ENCODE measurements around the gene ZNF33B.
A peak's percentile ranks its signal among the peaks of the same experiment; 100 is the strongest.

ZNF33B gene

GRCh38 chr10:42645516-42645915 lies 7.1 kb upstream of the ZNF33B start:
- no peak for DNase-seq (ENCODE audit: low read depth, low spot score)
- no peaks in the 10 kb centered on the region for H3K27me3 ChIP-seq (ENCODE audit: control insufficient read depth, insufficient read depth, low read length)
- H3K4me1 ChIP-seq (ENCODE audit: control insufficient read depth, insufficient read depth, low read length): no peaks in the 10 kb centered on the region
- no peaks in the 10 kb centered on the region for H3K9me3 ChIP-seq (ENCODE audit: control insufficient read depth, insufficient read depth, low read length)
- no CpG with 5 or more reads among the region's 12 CpGs for WGBS (ENCODE audit: insufficient coverage, insufficient read length)
- no peak overlapping the region for H3K4me3 ChIP-seq (ENCODE audit: low read length)
- no peak overlapping the region for H3K27ac ChIP-seq (ENCODE audit: low read length)
- H3K36me3 ChIP-seq (ENCODE audit: control insufficient read depth, insufficient read depth, low read length): no peaks in the 10 kb centered on the region

GRCh38 chr10:42645103-42645502 lies 6.7 kb upstream of the ZNF33B start:
- H3K4me3 ChIP-seq (ENCODE audit: low read length): no peak overlapping the region
- no peak overlapping the region for H3K27ac ChIP-seq (ENCODE audit: low read length)
- no peaks in the 10 kb centered on the region for H3K4me1 ChIP-seq (ENCODE audit: control insufficient read depth, insufficient read depth, low read length)
- no peaks in the 10 kb centered on the region for H3K36me3 ChIP-seq (ENCODE audit: control insufficient read depth, insufficient read depth, low read length)
- no CpG with 5 or more reads among the region's 4 CpGs for WGBS (ENCODE audit: insufficient coverage, insufficient read length)
- DNase-seq (ENCODE audit: low read depth, low spot score): no peak
- no peaks in the 10 kb centered on the region for H3K9me3 ChIP-seq (ENCODE audit: control insufficient read depth, insufficient read depth, low read length)
- no peaks in the 10 kb centered on the region for H3K27me3 ChIP-seq (ENCODE audit: control insufficient read depth, insufficient read depth, low read length)

- no peaks in the 10 kb centered on the region for H3K4me1 ChIP-seq (ENCODE audit: control insufficient read depth, insufficient read depth, low read length)
- no peak overlapping the region for H3K4me3 ChIP-seq (ENCODE audit: low read length)
- no peaks in the 10 kb centered on the region for H3K36me3 ChIP-seq (ENCODE audit: control insufficient read depth, insufficient read depth, low read length)
- no CpG with 5 or more reads among the region's 8 CpGs for WGBS (ENCODE audit: insufficient coverage, insufficient read length)
- DNase-seq (ENCODE audit: low read depth, low spot score): no peak
- no peaks in the 10 kb centered on the region for H3K9me3 ChIP-seq (ENCODE audit: control insufficient read depth, insufficient read depth, low read length)
- no peaks in the 10 kb centered on the region for H3K27me3 ChIP-seq (ENCODE audit: control insufficient read depth, insufficient read depth, low read length)
- no peak overlapping the region for H3K27ac ChIP-seq (ENCODE audit: low read length)
Observed at GRCh38 chr10:42640610-42641229, 2.4 kb upstream of the ZNF33B start.

GRCh38 chr10:42638821-42639270 lies 476 bp upstream of the ZNF33B start:
- Histone ChIP-seq H3K9me3 (ENCODE audit: control insufficient read depth, insufficient read depth, low read length) (no peaks in the 10 kb centered on the region), H3K27me3 (ENCODE audit: control insufficient read depth, insufficient read depth, low read length) (no peaks in the 10 kb centered on the region), H3K27ac (ENCODE audit: low read length) (no peak overlapping the region), H3K4me1 (ENCODE audit: control insufficient read depth, insufficient read depth, low read length) (no peaks in the 10 kb centered on the region), H3K4me3 (ENCODE audit: low read length) (peak overlapping the region; percentile 77; the same call in 1 of the 2 replicates), H3K36me3 (ENCODE audit: control insufficient read depth, insufficient read depth, low read length) (no peaks in the 10 kb centered on the region)
- DNase-seq (ENCODE audit: low read depth, low spot score): no peak
- WGBS (ENCODE audit: insufficient coverage, insufficient read length): no CpG with 5 or more reads among the region's 6 CpGs

- H3K4me1 ChIP-seq (ENCODE audit: control insufficient read depth, insufficient read depth, low read length): no peaks in the 10 kb centered on the region
- WGBS (ENCODE audit: insufficient coverage, insufficient read length): no CpG with 5 or more reads among the region's 10 CpGs
- no peak for DNase-seq (ENCODE audit: low read depth, low spot score)
- H3K4me3 ChIP-seq (ENCODE audit: low read length): peak overlapping the region; percentile 77; the same call in 1 of the 2 replicates
- H3K36me3 ChIP-seq (ENCODE audit: control insufficient read depth, insufficient read depth, low read length): no peaks in the 10 kb centered on the region
- H3K9me3 ChIP-seq (ENCODE audit: control insufficient read depth, insufficient read depth, low read length): no peaks in the 10 kb centered on the region
- H3K27me3 ChIP-seq (ENCODE audit: control insufficient read depth, insufficient read depth, low read length): no peaks in the 10 kb centered on the region
- no peak overlapping the region for H3K27ac ChIP-seq (ENCODE audit: low read length)
Observed at GRCh38 chr10:42637648-42638054, 719 bp downstream of the ZNF33B start.

GRCh38 chr10:42637142-42637541 lies 1.2 kb downstream of the ZNF33B start:
- H3K27ac ChIP-seq (ENCODE audit: low read length): no peak overlapping the region

GRCh38 chr10:42635098-42635497 lies 3.3 kb downstream of the ZNF33B start:
- no peak overlapping the region for H3K4me3 ChIP-seq (ENCODE audit: low read length)
- H3K4me1 ChIP-seq (ENCODE audit: control insufficient read depth, insufficient read depth, low read length): no peaks in the 10 kb centered on the region
- DNase-seq (ENCODE audit: low read depth, low spot score): no peak
- H3K27ac ChIP-seq (ENCODE audit: low read length): no peak overlapping the region
- H3K27me3 ChIP-seq (ENCODE audit: control insufficient read depth, insufficient read depth, low read length): no peaks in the 10 kb centered on the region
- no peaks in the 10 kb centered on the region for H3K9me3 ChIP-seq (ENCODE audit: control insufficient read depth, insufficient read depth, low read length)
- no CpG with 5 or more reads among the region's 4 CpGs for WGBS (ENCODE audit: insufficient coverage, insufficient read length)
- no peaks in the 10 kb centered on the region; the same call in 1 of the 2 replicates for H3K36me3 ChIP-seq (ENCODE audit: control insufficient read depth, insufficient read depth, low read length)

More at GRCh38 chr10:42637142-42637541, 1.2 kb downstream of the ZNF33B start:
- no peak for DNase-seq (ENCODE audit: low read depth, low spot score)
- no peaks in the 10 kb centered on the region for H3K9me3 ChIP-seq (ENCODE audit: control insufficient read depth, insufficient read depth, low read length)
- no peak overlapping the region for H3K4me3 ChIP-seq (ENCODE audit: low read length)
- no peaks in the 10 kb centered on the region for H3K27me3 ChIP-seq (ENCODE audit: control insufficient read depth, insufficient read depth, low read length)
- no peaks in the 10 kb centered on the region for H3K36me3 ChIP-seq (ENCODE audit: control insufficient read depth, insufficient read depth, low read length)
- no CpG with 5 or more reads among the region's 3 CpGs for WGBS (ENCODE audit: insufficient coverage, insufficient read length)
- H3K4me1 ChIP-seq (ENCODE audit: control insufficient read depth, insufficient read depth, low read length): no peaks in the 10 kb centered on the region

- no peak for DNase-seq (ENCODE audit: low read depth, low spot score)
Observed at GRCh38 chr10:42632564-42632963, 5.8 kb downstream of the ZNF33B start.

GRCh38 chr10:42630537-42631134 lies 7.7 kb downstream of the ZNF33B start:
- no CpG with 5 or more reads among the region's 1 CpG for WGBS (ENCODE audit: insufficient coverage, insufficient read length)
- H3K36me3 ChIP-seq (ENCODE audit: control insufficient read depth, insufficient read depth, low read length): no peaks in the 10 kb centered on the region; the same call in 1 of the 2 replicates
- H3K27me3 ChIP-seq (ENCODE audit: control insufficient read depth, insufficient read depth, low read length): no peaks in the 10 kb centered on the region
- no peaks in the 10 kb centered on the region for H3K4me1 ChIP-seq (ENCODE audit: control insufficient read depth, insufficient read depth, low read length)
- DNase-seq (ENCODE audit: low read depth, low spot score): no peak
- H3K9me3 ChIP-seq (ENCODE audit: control insufficient read depth, insufficient read depth, low read length): no peaks in the 10 kb centered on the region
- H3K4me3 ChIP-seq (ENCODE audit: low read length): no peak overlapping the region
- no peak overlapping the region for H3K27ac ChIP-seq (ENCODE audit: low read length)

More at GRCh38 chr10:42632564-42632963, 5.8 kb downstream of the ZNF33B start:
- Histone ChIP-seq H3K27ac (ENCODE audit: low read length) (no peak overlapping the region), H3K27me3 (ENCODE audit: control insufficient read depth, insufficient read depth, low read length) (no peaks in the 10 kb centered on the region), H3K4me1 (ENCODE audit: control insufficient read depth, insufficient read depth, low read length) (no peaks in the 10 kb centered on the region), H3K4me3 (ENCODE audit: low read length) (no peak overlapping the region), H3K36me3 (ENCODE audit: control insufficient read depth, insufficient read depth, low read length) (no peaks in the 10 kb centered on the region; the same call in 1 of the 2 replicates), H3K9me3 (ENCODE audit: control insufficient read depth, insufficient read depth, low read length) (no peaks in the 10 kb centered on the region)
- no CpG with 5 or more reads among the region's 3 CpGs for WGBS (ENCODE audit: insufficient coverage, insufficient read length)

- WGBS (ENCODE audit: insufficient coverage, insufficient read length): no CpG with 5 or more reads among the region's 4 CpGs
- H3K4me1 ChIP-seq (ENCODE audit: control insufficient read depth, insufficient read depth, low read length): no peaks in the 10 kb centered on the region
- H3K4me3 ChIP-seq (ENCODE audit: low read length): no peak overlapping the region
- H3K9me3 ChIP-seq (ENCODE audit: control insufficient read depth, insufficient read depth, low read length): no peaks in the 10 kb centered on the region
- H3K27ac ChIP-seq (ENCODE audit: low read length): no peak overlapping the region
- H3K27me3 ChIP-seq (ENCODE audit: control insufficient read depth, insufficient read depth, low read length): no peaks in the 10 kb centered on the region
- DNase-seq (ENCODE audit: low read depth, low spot score): no peak
- no peaks in the 10 kb centered on the region for H3K36me3 ChIP-seq (ENCODE audit: control insufficient read depth, insufficient read depth, low read length)
Observed at GRCh38 chr10:42623929-42624328, 14.4 kb downstream of the ZNF33B start.

- H3K27me3 ChIP-seq (ENCODE audit: control insufficient read depth, insufficient read depth, low read length): no peaks in the 10 kb centered on the region
- no peaks in the 10 kb centered on the region for H3K36me3 ChIP-seq (ENCODE audit: control insufficient read depth, insufficient read depth, low read length)
- no peak overlapping the region for H3K4me3 ChIP-seq (ENCODE audit: low read length)
- H3K9me3 ChIP-seq (ENCODE audit: control insufficient read depth, insufficient read depth, low read length): no peaks in the 10 kb centered on the region
- DNase-seq (ENCODE audit: low read depth, low spot score): no peak
- no peaks in the 10 kb centered on the region for H3K4me1 ChIP-seq (ENCODE audit: control insufficient read depth, insufficient read depth, low read length)
- H3K27ac ChIP-seq (ENCODE audit: low read length): no peak overlapping the region
- WGBS (ENCODE audit: insufficient coverage, insufficient read length): no CpG with 5 or more reads among the region's 4 CpGs
Observed at GRCh38 chr10:42618424-42618823, 19.9 kb downstream of the ZNF33B start.
